Measurements from ENCODE around the gene ABHD8.

ABHD8 gene

GRCh38 chr19:17341845-17342244, 38.6 kb upstream of the ABHD8 start:
- no peak for TF ChIP-seq EZH2phosphoT487 (IDR thresholded peaks at IDR 0.05; ENCODE audit: borderline replicate concordance, low read length)
- no peak for TF ChIP-seq CTCF (IDR thresholded peaks at IDR 0.05; ENCODE audit: low read depth, low read length, poor library complexity, severe bottlenecking)
- Histone ChIP-seq H3K27ac (ENCODE audit: low read depth, low read length) (no peak overlapping the region), H3K4me2 (ENCODE audit: low read length) (no peak overlapping the region), H3K9me2 (replicated peaks; ENCODE audit: control insufficient read depth, low read length) (no peaks in the 10 kb centered on the region), H3F3A (ENCODE audit: control insufficient read depth, insufficient read depth) (peaks cover 7% of the 10 kb centered on the region), H3K36me3 (ENCODE audit: control insufficient read depth, low read length) (peaks cover 41% of the 10 kb centered on the region), H4K20me1 (ENCODE audit: control insufficient read depth, insufficient read depth, low read depth, low read length) (no peaks in the 10 kb centered on the region; the same call in 1 of the 2 replicates), H3K4me1 (ENCODE audit: control insufficient read depth, low read length) (peaks cover 40% of the 10 kb centered on the region), H3K79me2 (ENCODE audit: control insufficient read depth, low read length) (peaks cover 25% of the 10 kb centered on the region), H3K27me3 (ENCODE audit: control insufficient read depth, low read length) (no peaks in the 10 kb centered on the region), H3K4me3 (ENCODE audit: low read length) (no peak overlapping the region), H3K9me3 (ENCODE audit: control insufficient read depth, insufficient read depth, low read length) (no peaks in the 10 kb centered on the region)

DNA sequence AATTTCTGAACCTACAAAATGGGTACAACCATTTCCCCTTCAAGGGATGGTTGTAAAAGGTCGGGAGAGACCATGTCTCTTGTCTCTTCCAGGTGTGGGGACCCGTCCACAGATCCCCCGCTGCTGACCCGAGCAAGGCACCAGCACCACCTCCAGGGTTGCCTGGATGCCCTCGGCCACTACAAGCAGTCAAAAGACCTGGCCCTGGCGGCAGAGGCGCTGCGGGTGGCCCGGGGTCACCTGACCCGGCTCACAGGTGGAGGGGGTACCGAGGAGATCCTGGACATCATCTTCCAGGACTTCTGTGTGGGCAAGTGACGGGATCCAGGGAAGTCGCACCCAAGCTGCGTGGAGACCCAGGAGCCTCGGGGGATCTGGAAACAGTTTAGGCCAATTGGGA, 38.2 kb upstream of the ABHD8 start:
- Histone ChIP-seq H3K4me1 (ENCODE audit: control insufficient read depth, low read length) (peaks cover 35% of the 10 kb centered on the region), H3K9me2 (replicated peaks; ENCODE audit: control insufficient read depth, low read length) (no peaks in the 10 kb centered on the region), H3K27ac (ENCODE audit: low read depth, low read length) (no peak overlapping the region), H4K20me1 (ENCODE audit: control insufficient read depth, insufficient read depth, low read depth, low read length) (no peaks in the 10 kb centered on the region; the same call in 1 of the 2 replicates), H3K9me3 (ENCODE audit: control insufficient read depth, insufficient read depth, low read length) (no peaks in the 10 kb centered on the region), H3K36me3 (ENCODE audit: control insufficient read depth, low read length) (peaks cover 44% of the 10 kb centered on the region), H3K27me3 (ENCODE audit: control insufficient read depth, low read length) (no peaks in the 10 kb centered on the region), H3K4me3 (ENCODE audit: low read length) (no peak overlapping the region), H3F3A (ENCODE audit: control insufficient read depth, insufficient read depth) (peaks cover 6% of the 10 kb centered on the region), H3K4me2 (ENCODE audit: low read length) (no peak overlapping the region), H3K79me2 (ENCODE audit: control insufficient read depth, low read length) (peaks cover 25% of the 10 kb centered on the region)
- no peak for TF ChIP-seq CTCF (IDR thresholded peaks at IDR 0.05; ENCODE audit: low read depth, low read length, poor library complexity, severe bottlenecking)
- no peak for TF ChIP-seq EZH2phosphoT487 (IDR thresholded peaks at IDR 0.05; ENCODE audit: borderline replicate concordance, low read length)

DNA sequence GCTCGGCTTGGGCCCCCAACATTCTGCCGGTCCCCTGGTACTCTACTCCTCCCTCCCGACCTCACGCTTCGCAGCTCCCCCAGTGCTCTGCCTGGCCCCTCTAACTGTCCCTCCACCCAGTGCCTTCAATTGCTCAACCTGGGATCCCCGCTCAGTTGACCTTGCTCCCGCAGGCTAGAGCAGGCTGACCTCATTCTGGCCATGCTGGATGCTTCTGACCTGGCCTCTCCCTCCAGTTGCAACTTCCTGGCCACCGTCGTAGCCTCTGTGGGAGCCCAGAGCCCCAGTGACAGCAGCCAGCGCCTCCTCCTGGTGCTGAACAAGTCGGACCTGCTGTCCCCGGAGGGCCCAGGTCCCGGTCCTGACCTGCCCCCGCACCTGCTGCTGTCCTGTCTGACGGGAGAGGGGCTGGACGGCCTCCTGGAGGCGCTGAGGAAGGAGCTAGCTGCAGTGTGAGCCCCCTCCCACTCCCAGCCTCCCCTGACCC, 37.7 kb upstream of the ABHD8 start:
- H3K27me3 ChIP-seq (ENCODE audit: control insufficient read depth, low read length), result no peaks in the 10 kb centered on the region
- no peaks in the 10 kb centered on the region for H3K9me3 ChIP-seq (ENCODE audit: control insufficient read depth, insufficient read depth, low read length)
- peaks cover 44% of the 10 kb centered on the region for H3K36me3 ChIP-seq (ENCODE audit: control insufficient read depth, low read length)
- no peak overlapping the region for H3K27ac ChIP-seq (ENCODE audit: low read depth, low read length)
- no peak overlapping the region for H3K4me2 ChIP-seq (ENCODE audit: low read length)
- peaks cover 25% of the 10 kb centered on the region for H3K79me2 ChIP-seq (ENCODE audit: control insufficient read depth, low read length)
- H4K20me1 ChIP-seq (ENCODE audit: control insufficient read depth, insufficient read depth, low read depth, low read length), result no peaks in the 10 kb centered on the region; the same call in 1 of the 2 replicates
- no peaks in the 10 kb centered on the region for H3K9me2 ChIP-seq (replicated peaks; ENCODE audit: control insufficient read depth, low read length)
- peaks cover 34% of the 10 kb centered on the region for H3K4me1 ChIP-seq (ENCODE audit: control insufficient read depth, low read length)
- no peak overlapping the region for H3K4me3 ChIP-seq (ENCODE audit: low read length)
- H3F3A ChIP-seq (ENCODE audit: control insufficient read depth, insufficient read depth), result peaks cover 6% of the 10 kb centered on the region
- TF ChIP-seq CTCF (IDR thresholded peaks at IDR 0.05; ENCODE audit: low read depth, low read length, poor library complexity, severe bottlenecking) (peak; percentile 13), EZH2phosphoT487 (IDR thresholded peaks at IDR 0.05; ENCODE audit: borderline replicate concordance, low read length) (no peak)
